ENCODE measurements around the gene HOXA4. TPM values are rescaled to one million over a fixed set of nuclear protein-coding genes. Genes with fewer than 3 reads are reported as not detected.

HOXA4 gene
- total RNA-seq, 1 experiment from 2014 or later = not detected

- Histone ChIP-seq H3K36me3 (ENCODE audit: insufficient read depth, low read length) (peaks cover 11% of the 10 kb centered on the region; the same call in 1 of the 2 replicates), H2AFZ (ENCODE audit: low read length) (no peak overlapping the region), H3K9ac (ENCODE audit: low read length) (no peak overlapping the region), H3K4me3 (ENCODE audit: low read length) (no peak overlapping the region), H3K4me1 (ENCODE audit: low read length) (peaks cover 17% of the 10 kb centered on the region), H3K79me2 (ENCODE audit: low read length) (peaks cover 37% of the 10 kb centered on the region), H3K9me3 (ENCODE audit: low read length) (no peaks in the 10 kb centered on the region), H3K4me2 (ENCODE audit: low read depth, low read length, poor library complexity, severe bottlenecking) (no peak overlapping the region), H3K9me2 (replicated peaks; ENCODE audit: insufficient read depth, low read length) (no peaks in the 10 kb centered on the region), H4K20me1 (ENCODE audit: insufficient read depth, low read depth, low read length) (no peaks in the 10 kb centered on the region), H3K27me3 (ENCODE audit: low read length) (no peaks in the 10 kb centered on the region), H3K27ac (ENCODE audit: low read length) (no peak overlapping the region)
- no peak for DNase-seq
These were observed 15.4 kb upstream of the HOXA4 start for GRCh38 chr7:27145914-27146412.

GRCh38 chr7:27145165-27145913 is 14.8 kb upstream of the HOXA4 start:
- Histone ChIP-seq H3K4me3 (ENCODE audit: low read length) (no peak overlapping the region), H3K4me2 (ENCODE audit: low read depth, low read length, poor library complexity, severe bottlenecking) (no peak overlapping the region), H3K79me2 (ENCODE audit: low read length) (peaks cover 35% of the 10 kb centered on the region), H3K9ac (ENCODE audit: low read length) (no peak overlapping the region), H3K9me3 (ENCODE audit: low read length) (no peaks in the 10 kb centered on the region), H3K36me3 (ENCODE audit: insufficient read depth, low read length) (peaks cover 11% of the 10 kb centered on the region; the same call in 1 of the 2 replicates), H3K27ac (ENCODE audit: low read length) (no peak overlapping the region), H3K4me1 (ENCODE audit: low read length) (peaks cover 16% of the 10 kb centered on the region), H3K9me2 (replicated peaks; ENCODE audit: insufficient read depth, low read length) (no peaks in the 10 kb centered on the region), H3K27me3 (ENCODE audit: low read length) (no peaks in the 10 kb centered on the region), H2AFZ (ENCODE audit: low read length) (no peak overlapping the region), H4K20me1 (ENCODE audit: insufficient read depth, low read depth, low read length) (no peaks in the 10 kb centered on the region)
- no peak for DNase-seq

GRCh38 chr7:27144781-27145164 is 14.2 kb upstream of the HOXA4 start:
- DNase-seq = no peak
- H3K9me2 ChIP-seq (replicated peaks; ENCODE audit: insufficient read depth, low read length) = no peaks in the 10 kb centered on the region
- H3K27ac ChIP-seq (ENCODE audit: low read length) = no peak overlapping the region
- H2AFZ ChIP-seq (ENCODE audit: low read length) = no peak overlapping the region
- H3K9ac ChIP-seq (ENCODE audit: low read length) = no peak overlapping the region
- H3K9me3 ChIP-seq (ENCODE audit: low read length) = no peaks in the 10 kb centered on the region
- H3K4me1 ChIP-seq (ENCODE audit: low read length) = peaks cover 16% of the 10 kb centered on the region
- H4K20me1 ChIP-seq (ENCODE audit: insufficient read depth, low read depth, low read length) = no peaks in the 10 kb centered on the region
- peaks cover 29% of the 10 kb centered on the region for H3K79me2 ChIP-seq (ENCODE audit: low read length)
- peaks cover 11% of the 10 kb centered on the region; the same call in 1 of the 2 replicates for H3K36me3 ChIP-seq (ENCODE audit: insufficient read depth, low read length)
- no peaks in the 10 kb centered on the region for H3K27me3 ChIP-seq (ENCODE audit: low read length)
- H3K4me2 ChIP-seq (ENCODE audit: low read depth, low read length, poor library complexity, severe bottlenecking) = no peak overlapping the region
- H3K4me3 ChIP-seq (ENCODE audit: low read length) = no peak overlapping the region

GRCh38 chr7:27143950-27144780 is 13.6 kb upstream of the HOXA4 start:
- Histone ChIP-seq H3K79me2 (ENCODE audit: low read length) (peaks cover 23% of the 10 kb centered on the region), H3K9me3 (ENCODE audit: low read length) (no peaks in the 10 kb centered on the region)
- no peak for DNase-seq

GRCh38 chr7:27143023-27143949 is 12.7 kb upstream of the HOXA4 start, which contains the start of gene HOXA5:
Gene HOXA5, minus strand, starts transcription at chr7:27143681. Its CDS starts 74 bp downstream, at chr7:27143607.
- DNase-seq = no peak
- Histone ChIP-seq H3K4me3 (ENCODE audit: low read length) (no peak within 1 kb of the TSS), H3K36me3 (ENCODE audit: insufficient read depth, low read length) (peaks cover 13% of the 10 kb centered on the region; the same call in 1 of the 2 replicates), H3K9me2 (replicated peaks; ENCODE audit: insufficient read depth, low read length) (no peaks in the 10 kb centered on the region), H2AFZ (ENCODE audit: low read length) (no peak within 1 kb of the TSS), H3K27me3 (ENCODE audit: low read length) (no peaks in the 10 kb centered on the region), H3K4me1 (ENCODE audit: low read length) (peaks cover 4% of the 10 kb centered on the region), H3K27ac (ENCODE audit: low read length) (no peak within 1 kb of the TSS), H3K9ac (ENCODE audit: low read length) (no peak within 1 kb of the TSS), H3K9me3 (ENCODE audit: low read length) (no peaks in the 10 kb centered on the region), H4K20me1 (ENCODE audit: insufficient read depth, low read depth, low read length) (no peaks in the 10 kb centered on the region), H3K79me2 (ENCODE audit: low read length) (peaks cover 14% of the 10 kb centered on the region), H3K4me2 (ENCODE audit: low read depth, low read length, poor library complexity, severe bottlenecking) (no peak within 1 kb of the TSS)

More at GRCh38 chr7:27143950-27144780, 13.6 kb upstream of the HOXA4 start:
- no peaks in the 10 kb centered on the region for H4K20me1 ChIP-seq (ENCODE audit: insufficient read depth, low read depth, low read length)
- no peaks in the 10 kb centered on the region for H3K27me3 ChIP-seq (ENCODE audit: low read length)
- H2AFZ ChIP-seq (ENCODE audit: low read length) = no peak overlapping the region
- H3K9me2 ChIP-seq (replicated peaks; ENCODE audit: insufficient read depth, low read length) = no peaks in the 10 kb centered on the region
- peaks cover 13% of the 10 kb centered on the region for H3K4me1 ChIP-seq (ENCODE audit: low read length)
- H3K27ac ChIP-seq (ENCODE audit: low read length) = no peak overlapping the region
- H3K4me2 ChIP-seq (ENCODE audit: low read depth, low read length, poor library complexity, severe bottlenecking) = no peak overlapping the region
- no peak overlapping the region for H3K9ac ChIP-seq (ENCODE audit: low read length)
- peaks cover 11% of the 10 kb centered on the region; the same call in 1 of the 2 replicates for H3K36me3 ChIP-seq (ENCODE audit: insufficient read depth, low read length)
- H3K4me3 ChIP-seq (ENCODE audit: low read length) = no peak overlapping the region

- H3K36me3 ChIP-seq (ENCODE audit: insufficient read depth, low read length) = peaks cover 19% of the 10 kb centered on the region; the same call in 1 of the 2 replicates
- H3K9me2 ChIP-seq (replicated peaks; ENCODE audit: insufficient read depth, low read length) = no peaks in the 10 kb centered on the region
- H3K27ac ChIP-seq (ENCODE audit: low read length) = no peak overlapping the region
- no peak overlapping the region for H3K4me3 ChIP-seq (ENCODE audit: low read length)
- DNase-seq = no peak
- H3K9ac ChIP-seq (ENCODE audit: low read length) = no peak overlapping the region
- H3K4me1 ChIP-seq (ENCODE audit: low read length) = no peaks in the 10 kb centered on the region
- no peak overlapping the region for H3K4me2 ChIP-seq (ENCODE audit: low read depth, low read length, poor library complexity, severe bottlenecking)
- no peaks in the 10 kb centered on the region for H3K9me3 ChIP-seq (ENCODE audit: low read length)
- peaks cover 10% of the 10 kb centered on the region; the same call in 1 of the 2 replicates for H3K79me2 ChIP-seq (ENCODE audit: low read length)
- no peaks in the 10 kb centered on the region for H4K20me1 ChIP-seq (ENCODE audit: insufficient read depth, low read depth, low read length)
- H3K27me3 ChIP-seq (ENCODE audit: low read length) = no peaks in the 10 kb centered on the region
- no peak overlapping the region for H2AFZ ChIP-seq (ENCODE audit: low read length)
These were observed 12.0 kb upstream of the HOXA4 start for GRCh38 chr7:27142580-27143022.

GRCh38 chr7:27141923-27142579 is 11.5 kb upstream of the HOXA4 start:
- H2AFZ ChIP-seq (ENCODE audit: low read length) = no peak overlapping the region
- H3K9ac ChIP-seq (ENCODE audit: low read length) = no peak overlapping the region
- no peak overlapping the region for H3K4me2 ChIP-seq (ENCODE audit: low read depth, low read length, poor library complexity, severe bottlenecking)
- no peak overlapping the region for H3K4me3 ChIP-seq (ENCODE audit: low read length)
- peaks cover 7% of the 10 kb centered on the region; the same call in 1 of the 2 replicates for H3K79me2 ChIP-seq (ENCODE audit: low read length)
- H3K27me3 ChIP-seq (ENCODE audit: low read length) = no peaks in the 10 kb centered on the region
- peaks cover 20% of the 10 kb centered on the region; the same call in 1 of the 2 replicates for H3K36me3 ChIP-seq (ENCODE audit: insufficient read depth, low read length)
- H3K4me1 ChIP-seq (ENCODE audit: low read length) = no peaks in the 10 kb centered on the region
- no peaks in the 10 kb centered on the region for H4K20me1 ChIP-seq (ENCODE audit: insufficient read depth, low read depth, low read length)
- DNase-seq = no peak
- no peaks in the 10 kb centered on the region for H3K9me3 ChIP-seq (ENCODE audit: low read length)
- no peaks in the 10 kb centered on the region for H3K9me2 ChIP-seq (replicated peaks; ENCODE audit: insufficient read depth, low read length)
- H3K27ac ChIP-seq (ENCODE audit: low read length) = no peak overlapping the region

Data from Karpas-422 (cell line).